Measurements from ENCODE around the gene DDRGK1.
A peak's percentile ranks its signal among the peaks of the same experiment; 100 is the strongest.
"Not testable (repeated sequence)": the region's sequence is repeated elsewhere in the genome, so short reads cannot be mapped to it uniquely, and the experiment has no call there.

The DDRGK1 gene

GRCh38 chr20:3215359-3215917 lies 11.0 kb upstream of the DDRGK1 start:
- DNase-seq (ENCODE audit: low read depth) = not testable (repeated sequence)

- no peak for DNase-seq (ENCODE audit: low read depth)
Measured at GRCh38 chr20:3213226-3213625, 8.7 kb upstream of the DDRGK1 start.

DNA sequence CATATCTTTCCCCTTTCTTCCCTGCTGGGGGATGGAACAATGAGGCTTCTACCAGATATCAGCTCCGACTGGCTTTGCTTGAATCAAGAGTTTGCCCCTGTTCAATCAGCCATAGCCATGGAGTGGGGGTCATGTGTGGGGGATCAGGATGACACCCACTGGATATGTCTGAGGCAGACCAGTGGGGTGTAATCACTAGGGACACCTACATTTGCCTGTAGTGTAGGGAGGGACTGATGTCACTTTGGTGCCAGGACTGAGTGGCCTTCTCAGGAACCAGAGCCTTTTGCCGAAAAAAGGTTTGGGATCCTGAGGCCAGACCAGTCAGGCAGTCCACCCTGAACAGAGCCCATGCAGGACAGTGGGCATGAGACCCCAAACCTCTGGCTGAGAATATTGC lies 5.9 kb upstream of the DDRGK1 start:
- no peak for DNase-seq (ENCODE audit: low read depth)

GRCh38 chr20:3209946-3210317 lies 5.5 kb upstream of the DDRGK1 start:
- DNase-seq (ENCODE audit: low read depth) = peak; percentile 25

GRCh38 chr20:3209257-3209945 lies 4.9 kb upstream of the DDRGK1 start, which contains the start of gene ITPA:
Gene ITPA, plus strand, starts transcription at chr20:3209498. Its CDS starts 54 bp downstream, at chr20:3209552.
- DNase-seq (ENCODE audit: low read depth) = peak; percentile 53

DNA sequence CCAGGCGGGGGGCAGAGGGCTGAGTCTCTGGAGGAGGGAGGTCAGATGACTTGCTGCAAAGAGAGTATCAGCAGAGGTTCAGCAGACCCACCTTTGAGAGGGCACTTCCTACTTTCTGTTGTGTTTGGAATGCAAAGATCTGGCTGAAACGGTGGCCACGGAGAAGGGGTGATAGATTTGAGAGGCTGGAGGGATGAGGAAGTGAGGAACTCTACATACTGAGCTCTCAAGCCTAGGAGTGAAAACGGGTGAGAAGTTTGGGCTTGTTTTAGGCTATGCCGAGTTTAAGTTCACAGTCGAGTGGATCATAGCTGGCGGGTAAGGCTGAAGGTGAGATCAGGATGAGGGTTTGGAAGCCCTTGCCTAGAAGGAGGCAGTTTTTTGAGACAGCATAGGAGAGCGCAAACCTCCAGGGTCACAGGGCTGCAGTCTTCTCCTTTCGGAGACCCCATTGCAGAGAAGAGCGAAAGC lies 4.3 kb upstream of the DDRGK1 start:
- peak; percentile 27 for DNase-seq (ENCODE audit: low read depth)

DNA sequence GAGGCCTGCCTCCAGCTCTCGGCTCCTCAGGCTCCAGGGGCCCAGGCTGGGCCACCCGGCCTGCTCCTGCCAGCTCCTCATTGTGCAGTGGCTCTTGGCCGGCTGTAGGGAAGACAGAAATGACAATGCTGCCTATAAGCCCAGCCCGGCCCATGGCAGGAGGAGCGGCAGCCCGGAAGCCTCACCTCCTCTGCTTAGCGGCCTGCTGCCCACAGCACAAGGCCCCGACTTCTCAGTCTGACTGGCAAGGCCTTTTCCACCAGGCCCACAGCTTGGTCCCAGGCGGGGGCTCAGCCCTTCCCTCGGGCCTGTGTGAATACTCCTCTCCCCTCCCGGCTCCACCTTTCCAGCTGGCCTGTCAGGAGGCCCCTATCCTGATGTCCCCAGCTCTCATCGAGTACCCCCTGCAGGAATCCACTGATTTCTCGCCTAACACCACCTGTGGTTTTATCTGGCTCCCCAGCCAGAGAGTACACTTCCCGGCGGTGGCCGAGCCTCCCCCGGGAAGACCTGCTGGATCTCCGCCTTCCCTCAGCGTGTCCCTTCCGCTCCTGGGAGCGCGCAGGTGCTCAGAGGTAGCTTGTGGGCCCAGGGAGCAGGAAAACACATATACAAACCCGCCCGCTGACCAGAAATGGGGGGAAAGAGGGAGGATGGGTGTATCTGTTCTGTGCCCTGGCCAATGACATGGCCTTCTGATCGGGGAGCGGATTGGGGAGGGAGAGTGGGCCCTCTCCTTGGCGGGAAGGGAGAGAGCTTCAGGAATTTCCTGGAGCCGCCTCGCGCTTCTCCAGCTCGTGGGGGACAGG lies 963 bp downstream of the DDRGK1 start:
- peak; percentile 45 for DNase-seq (ENCODE audit: low read depth)

- DNase-seq (ENCODE audit: low read depth) = no peak
Measured at GRCh38 chr20:3202965-3203314, 1.5 kb downstream of the DDRGK1 start.

DNA sequence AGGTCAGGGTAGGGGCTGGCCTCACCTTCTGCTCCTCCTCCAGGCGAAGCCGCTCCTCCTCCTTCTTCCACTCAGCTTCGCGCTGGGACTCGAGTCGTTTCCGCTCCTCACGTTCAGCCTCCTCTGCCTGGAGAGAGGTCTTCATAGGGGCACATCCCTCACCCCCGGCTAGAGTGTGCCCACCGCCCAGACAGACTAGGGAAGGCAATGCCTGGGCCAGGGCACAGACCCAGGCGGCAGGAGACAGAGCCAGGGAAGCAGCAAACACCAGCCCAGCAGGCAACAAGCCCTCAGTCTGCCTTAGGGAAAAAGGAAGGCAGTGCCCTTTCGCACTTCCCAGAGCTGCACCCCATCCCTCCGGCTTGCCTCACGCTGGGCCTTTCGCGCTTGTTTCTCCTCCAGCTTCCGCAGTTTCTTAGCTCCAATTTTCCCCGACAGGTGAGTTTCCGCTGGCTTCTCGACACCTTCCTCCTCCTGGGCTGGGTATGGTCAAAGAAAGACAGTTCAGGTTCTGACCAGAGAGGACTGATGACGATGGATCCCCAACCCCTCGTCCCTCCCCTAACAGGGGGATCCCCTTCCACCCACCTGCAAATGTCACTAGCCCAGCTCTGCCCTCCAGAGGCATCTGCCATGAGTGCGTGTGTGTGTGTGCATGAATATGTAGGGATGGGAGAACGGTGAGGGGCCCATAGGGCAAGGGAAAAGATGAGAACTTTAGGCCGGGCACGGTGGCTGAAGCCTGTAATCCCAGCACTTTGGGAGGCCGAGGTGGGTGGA lies 4.3 kb downstream of the DDRGK1 start:
- DNase-seq (ENCODE audit: low read depth) = no peak

DNA sequence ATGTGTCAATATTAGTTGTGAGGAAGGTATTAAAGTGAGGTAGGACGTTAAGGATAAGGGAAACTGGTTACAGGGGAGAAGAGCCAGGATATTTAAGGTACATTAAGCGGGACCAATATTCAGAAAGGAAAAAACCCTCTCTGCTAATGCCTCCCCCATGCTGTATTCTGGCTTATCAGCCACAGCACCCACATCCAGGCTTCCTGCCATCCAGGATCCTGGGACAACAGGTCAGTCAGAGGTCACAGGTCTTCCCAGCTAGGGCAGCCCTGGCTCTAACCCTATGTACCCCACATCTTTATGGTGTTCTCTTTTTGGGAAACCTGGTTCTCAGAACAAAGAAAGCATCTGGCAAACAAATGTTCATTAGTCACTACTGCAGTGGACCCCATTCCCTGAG lies 5.3 kb downstream of the DDRGK1 start:
- no peak for DNase-seq (ENCODE audit: low read depth)

DNA sequence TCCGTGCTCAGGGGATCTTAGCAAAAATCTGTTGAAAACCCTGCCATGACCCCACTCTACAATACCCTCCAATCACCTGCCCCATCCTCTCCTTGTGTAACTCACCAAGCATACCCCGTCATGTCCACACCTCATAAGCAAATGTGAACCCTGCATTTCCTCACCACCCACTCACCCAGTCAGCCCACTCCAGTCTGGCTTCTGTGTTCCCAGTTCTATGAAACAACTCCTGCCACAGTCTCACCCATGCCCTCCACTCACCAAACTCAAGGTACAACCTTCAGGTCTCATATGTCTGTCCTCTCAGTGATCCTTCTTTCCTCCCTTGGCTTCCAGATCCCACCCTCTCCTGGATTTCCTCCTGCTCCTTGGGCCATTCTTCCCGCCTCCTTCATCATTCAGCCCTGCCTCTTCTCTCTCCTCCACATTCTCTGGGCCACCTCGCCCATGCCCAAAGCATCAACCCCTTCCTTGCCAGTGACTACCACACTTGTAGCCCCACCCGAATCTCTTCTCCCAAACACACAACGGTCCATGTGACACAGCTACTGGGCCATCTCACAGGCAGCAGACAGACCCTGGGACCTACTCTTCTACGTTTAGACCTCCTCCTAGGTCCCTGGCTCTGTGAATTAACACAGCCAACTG lies 8.8 kb downstream of the DDRGK1 start:
- no peak for DNase-seq (ENCODE audit: low read depth)

- DNase-seq (ENCODE audit: low read depth) = no peak
Measured at GRCh38 chr20:3194617-3195280, 9.7 kb downstream of the DDRGK1 start.

GRCh38 chr20:3193806-3194616 lies 10.5 kb downstream of the DDRGK1 start:
- no peak for DNase-seq (ENCODE audit: low read depth)

- DNase-seq (ENCODE audit: low read depth) = no peak
Measured at GRCh38 chr20:3192226-3193015, 12.1 kb downstream of the DDRGK1 start.

- DNase-seq (ENCODE audit: low read depth) = no peak
Measured at GRCh38 chr20:3190681-3191111, 13.8 kb downstream of the DDRGK1 start.

DNA sequence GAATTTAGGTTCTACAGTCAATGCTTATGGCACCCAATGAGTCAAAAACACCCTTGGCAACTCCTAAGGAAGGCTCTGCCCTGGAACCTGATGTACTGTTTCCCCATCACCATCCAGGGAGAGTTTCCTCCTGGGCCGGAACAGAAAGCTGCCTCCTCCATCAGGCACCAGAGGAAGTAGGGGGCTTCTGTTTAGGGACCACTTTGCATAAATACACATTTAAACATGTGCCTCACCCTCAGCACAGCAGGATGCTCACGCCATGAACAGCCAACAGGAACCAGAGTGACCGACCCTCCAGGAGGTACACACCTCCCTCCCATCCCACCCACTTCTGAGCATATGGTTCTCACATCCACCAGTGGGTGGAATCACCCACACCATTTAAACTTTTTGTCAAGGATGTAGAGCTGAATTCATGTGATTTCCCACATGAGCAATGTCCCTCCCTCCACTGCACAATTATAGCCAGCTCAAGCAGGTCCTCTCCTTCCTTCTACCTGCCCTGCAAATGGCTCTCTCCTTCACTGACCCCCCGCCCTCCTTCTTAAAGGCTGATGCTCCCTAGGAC lies 14.8 kb downstream of the DDRGK1 start:
- DNase-seq (ENCODE audit: low read depth) = no peak

- DNase-seq (ENCODE audit: low read depth) = no peak
Measured at GRCh38 chr20:3188823-3189413, 15.6 kb downstream of the DDRGK1 start.

DNA sequence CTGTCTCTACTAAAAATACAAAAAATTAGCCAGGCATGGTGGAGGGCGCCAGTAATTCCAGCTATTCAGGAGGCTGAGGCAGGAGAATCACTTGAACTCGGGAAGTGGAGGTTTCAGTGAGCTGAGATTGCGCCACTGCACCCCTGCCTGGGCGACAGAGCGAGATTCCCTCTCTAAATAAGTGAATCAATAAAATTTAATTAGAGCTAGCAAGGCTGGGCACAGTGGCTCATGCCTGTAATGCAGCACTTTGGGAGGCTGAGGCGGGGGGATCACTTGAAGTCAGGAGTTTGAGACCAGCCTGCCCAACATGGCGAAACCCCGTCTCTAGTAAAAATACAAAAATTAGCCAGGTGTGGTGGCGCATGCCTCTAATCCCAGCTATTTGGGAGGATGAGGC lies 16.6 kb downstream of the DDRGK1 start:
- not testable (repeated sequence) for DNase-seq (ENCODE audit: low read depth)
